GM21529 (cell line): ENCODE data around the gene CEACAM21.

Experiments
- ATAC-seq: cut with Tn5 transposase; IDR thresholded peaks from one replicate; pipeline ENCODE4 v1.9.1; 2021; ENCODE audit not compliant: unreplicated experiment

Gene CEACAM21

GRCh38 chr19:41616792-41617621 lies 41.0 kb downstream of the CEACAM21 start:
- ATAC-seq: no peak

- ATAC-seq: no peak
Observed at GRCh38 chr19:41617941-41618730, 42.2 kb downstream of the CEACAM21 start.

GRCh38 chr19:41619018-41619556 lies 43.1 kb downstream of the CEACAM21 start:
- ATAC-seq: no peak

GRCh38 chr19:41620171-41620570 lies 44.2 kb downstream of the CEACAM21 start:
- ATAC-seq: no peak

- ATAC-seq: no peak
Observed at GRCh38 chr19:41621226-41621625, 45.3 kb downstream of the CEACAM21 start.

- ATAC-seq: no peak
Observed at GRCh38 chr19:41621654-41622053, 45.7 kb downstream of the CEACAM21 start.

- ATAC-seq: no peak
Observed at GRCh38 chr19:41623360-41623759, 47.4 kb downstream of the CEACAM21 start.

- no peak for ATAC-seq
Observed at GRCh38 chr19:41624515-41624914, 48.5 kb downstream of the CEACAM21 start.

GRCh38 chr19:41624937-41625336 lies 49.0 kb downstream of the CEACAM21 start:
- ATAC-seq: no peak

GRCh38 chr19:41626278-41626677 lies 50.3 kb downstream of the CEACAM21 start:
- ATAC-seq: no peak

GRCh38 chr19:41626877-41627276 lies 50.9 kb downstream of the CEACAM21 start, which contains the start of gene CEACAM4:
Gene CEACAM4 (minus strand): TSS chr19:41627074. CDS start chr19:41626963, 111 bp downstream.
- no peak for ATAC-seq

GRCh38 chr19:41627966-41628675 lies 52.2 kb downstream of the CEACAM21 start:
- ATAC-seq: no peak
